Gastrocnemius medialis (tissue), 4 donors: ENCODE data around the gene SMIM13. TPM values are rescaled to one million over a fixed set of nuclear protein-coding genes. Genes with fewer than 3 reads are reported as not detected.

Experiments
- ATAC-seq, 2 donors: fragments of 150-250 bp; one replicate each; pipeline ENCODE4 v1.9.1; 2016
- DNase-seq, 2 donors: peaks; one replicate each; pipeline ENCODE4 v3.0.0-alpha.2; 2019
- H3K27ac ChIP-seq, 4 donors: fragments of 200-600 bp; sonication (generic); 1 replicate in 1 of 4; 2 replicates in 3 of 4; pipeline ENCODE4 v1.5.1; 2016 to 2018; ENCODE audit warnings: mild to moderate bottlenecking in 2 of 4, moderate library complexity in 1 of 4
- H3K27me3 ChIP-seq, 3 donors: fragments of 200-600 bp; sonication (generic) in 2 of 3; 1 replicate in 1 of 3; 2 replicates in 2 of 3; pipeline versions ENCODE4 v1.5.1 to v1.6.0; 2016 to 2019; ENCODE audit warnings: mild to moderate bottlenecking in 1 of 3, moderate library complexity in 1 of 3
- H3K36me3 ChIP-seq, 2 donors: fragments of 200-600 bp; sonication (generic) in 1 of 2; one replicate each; pipeline ENCODE4 v1.5.1; 2017 to 2018
- H3K4me1 ChIP-seq, 2 donors: fragments of 200-600 bp; sonication (generic) in 1 of 2; one replicate each; pipeline ENCODE4 v1.5.1; 2016 to 2017; ENCODE audit warnings: mild to moderate bottlenecking in 2 of 2
- H3K4me3 ChIP-seq, 4 donors: fragments of 200-600 bp; sonication (generic) in 3 of 4; 1 replicate in 1 of 4; 2 replicates in 3 of 4; pipeline ENCODE4 v1.5.1; 2016 to 2019; ENCODE audit warnings: mild to moderate bottlenecking in 2 of 4
- H3K9me3 ChIP-seq, 3 donors: fragments of 200-600 bp; sonication (generic) in 2 of 3; 1 replicate in 1 of 3; 2 replicates in 2 of 3; pipeline ENCODE4 v1.5.1; 2016 to 2019
- CTCF ChIP-seq, 5 experiments: fragments of 450-650 bp in 3 of 5; fragments of 200-600 bp in 2 of 5; sonication (generic) in 2 of 5; IDR thresholded peaks in 4 of 5; conservative IDR thresholded peaks in 1 of 5; 1 replicate in 4 of 5; 2 replicates in 1 of 5; pipeline ENCODE4 v1.5.1; 2016 to 2019; ENCODE audit warnings: antibody characterized with exemption in 5 of 5, mild to moderate bottlenecking in 3 of 5, moderate library complexity in 3 of 5
- POLR2A ChIP-seq, 2 donors: fragments of 450-650 bp; IDR thresholded peaks; one replicate each; pipeline ENCODE4 v1.6.1; 2017; ENCODE audit warnings: antibody characterized with exemption in 2 of 2, mild to moderate bottlenecking in 2 of 2, moderate library complexity in 2 of 2
- in situ Hi-C, 4 donors: fragments of 200-750 bp; cut with MboI; loops; one replicate each; pipeline versions ENCODE4 v1.15.0 to v1.8.0; 2017; ENCODE audit warnings: low sequenced_read_pairs in 4 of 4
- intact Hi-C: fragments of 100-400 bp; cut with DNase I; formaldehyde crosslinking; loops from one replicate; pipeline ENCODE4 v1.15.1; 2023; ENCODE audit warnings: low total_unique reads
- total RNA-seq, 4 donors: library from RNA; depleted of rRNA; stranded (reverse); fragments of >200 nt; gene quantifications; one replicate each; pipeline versions ENCODE4 v1.1.0 to v1.2.3, GENCODE V29; 2016

SMIM13 gene
- total RNA-seq, 4 donors from 2014 or later: 9.9 to 12.8 (median 12.3) TPM

- no peak overlapping the region for H3K27ac ChIP-seq
- ATAC-seq (no peak), DNase-seq (no peak)
- H3K4me1 ChIP-seq: peaks cover 10 to 14% of the 10 kb centered on the region in 2 donors
- no peaks in the 10 kb centered on the region for H3K36me3 ChIP-seq
- TF ChIP-seq POLR2A (IDR thresholded peaks at IDR 0.05) (no peak), CTCF (IDR thresholded peaks at IDR 0.05 in 4 of 5, conservative IDR thresholded peaks at IDR 0.05 in 1 of 5) (no peak)
- H3K9me3 ChIP-seq: no peaks in the 10 kb centered on the region
- H3K4me3 ChIP-seq: no peak overlapping the region
- intact Hi-C loops: no loop called here
- in situ Hi-C loops: no loop called here
- no peaks in the 10 kb centered on the region for H3K27me3 ChIP-seq
These were observed 26.8 kb downstream of the SMIM13 start for GRCh38 chr6:11120271-11121005.

GRCh38 chr6:11121851-11122250, 28.2 kb downstream of the SMIM13 start:
- H3K9me3 ChIP-seq: no peaks in the 10 kb centered on the region
- intact Hi-C loops: no loop called here
- no peak overlapping the region for H3K27ac ChIP-seq
- ATAC-seq: no peak
- H3K4me3 ChIP-seq: no peak overlapping the region
- no peak for TF ChIP-seq POLR2A (IDR thresholded peaks at IDR 0.05)
- TF ChIP-seq CTCF (IDR thresholded peaks at IDR 0.05 in 4 of 5, conservative IDR thresholded peaks at IDR 0.05 in 1 of 5): no peak
- no peak for DNase-seq
- peaks cover 10 to 14% of the 10 kb centered on the region in 2 donors for H3K4me1 ChIP-seq
- H3K36me3 ChIP-seq: no peaks in the 10 kb centered on the region
- no peaks in the 10 kb centered on the region for H3K27me3 ChIP-seq
- in situ Hi-C loops: no loop called here

- in situ Hi-C loops: no loop called here
- ATAC-seq (no peak), DNase-seq (no peak)
- intact Hi-C loops: no loop called here
- Histone ChIP-seq H3K4me1 (peaks cover 10 to 14% of the 10 kb centered on the region in 2 donors), H3K9me3 (no peaks in the 10 kb centered on the region), H3K4me3 (no peak overlapping the region), H3K27me3 (no peaks in the 10 kb centered on the region), H3K27ac (no peak overlapping the region), H3K36me3 (no peaks in the 10 kb centered on the region)
- no peak for TF ChIP-seq CTCF (IDR thresholded peaks at IDR 0.05 in 4 of 5, conservative IDR thresholded peaks at IDR 0.05 in 1 of 5)
- TF ChIP-seq POLR2A (IDR thresholded peaks at IDR 0.05): no peak
These were observed 28.7 kb downstream of the SMIM13 start for GRCh38 chr6:11122380-11122779.

- TF ChIP-seq POLR2A (IDR thresholded peaks at IDR 0.05) (no peak), CTCF (IDR thresholded peaks at IDR 0.05 in 4 of 5, conservative IDR thresholded peaks at IDR 0.05 in 1 of 5) (no peak)
- DNase-seq: no peak
- intact Hi-C loops: no loop called here
- in situ Hi-C loops: no loop called here
- Histone ChIP-seq H3K4me3 (no peak overlapping the region), H3K9me3 (no peaks in the 10 kb centered on the region), H3K36me3 (no peaks in the 10 kb centered on the region), H3K27ac (no peak overlapping the region), H3K27me3 (no peaks in the 10 kb centered on the region), H3K4me1 (peaks cover 18 to 24% of the 10 kb centered on the region in 2 donors)
- ATAC-seq: no peak
These were observed 30.3 kb downstream of the SMIM13 start for GRCh38 chr6:11123978-11124377.

GRCh38 chr6:11126876-11127275, 33.2 kb downstream of the SMIM13 start:
- Histone ChIP-seq H3K4me1 (peaks cover 18 to 20% of the 10 kb centered on the region in 2 donors), H3K4me3 (no peak overlapping the region), H3K27me3 (no peaks in the 10 kb centered on the region), H3K36me3 (no peaks in the 10 kb centered on the region), H3K9me3 (no peaks in the 10 kb centered on the region), H3K27ac (no peak overlapping the region)
- intact Hi-C loops: no loop called here
- in situ Hi-C loops: no loop called here
- TF ChIP-seq CTCF (IDR thresholded peaks at IDR 0.05 in 4 of 5, conservative IDR thresholded peaks at IDR 0.05 in 1 of 5) (no peak), POLR2A (IDR thresholded peaks at IDR 0.05) (no peak)
- DNase-seq: no peak
- no peak for ATAC-seq
